GM12878 (cell line): Measurements from ENCODE around the gene ACAP1. TPM values are rescaled to one million over a fixed set of nuclear protein-coding genes. Genes with fewer than 3 reads are reported as not detected.

ENCODE experiments used
- ATAC-seq: fragments of 200-7000 bp; cut with Tn5 transposase; 3 replicates; pipeline ENCODE4 v1.9.1; 2020; ENCODE audit warnings: mild to moderate bottlenecking, moderate library complexity
- BruUV-seq: library from RNA; stranded (reverse); fragments of 400-500 nt; replicated peaks from 2 replicates; lab custom pipeline; 2021; lab: Mats Ljungman, UMichigan
- CTCF ChIA-PET: fragments of 300-600 bp; sonication (Branson Sonifier 250); formaldehyde crosslinking; extraction: SDS; loops from one replicate; lab custom pipeline; 2021; ENCODE audit warnings: inconsistent platforms; lab: Yijun Ruan, JAX
- POLR2A ChIA-PET: fragments of 350-600 bp; formaldehyde crosslinking; extraction: SDS; loops from one replicate; lab custom pipeline; 2021; ENCODE audit warnings: inconsistent platforms; lab: Charles Lee
- RAD21 ChIA-PET: fragments of 300-600 bp; sonication (Branson Sonifier 250); formaldehyde crosslinking; loops from one replicate; lab custom pipeline; 2023; ENCODE audit warnings: antibody characterized with exemption; ENCODE audit not compliant: unreplicated experiment; lab: Charles Lee
- SMC1A ChIA-PET: fragments of 300-600 bp; sonication (Branson Sonifier 250); formaldehyde crosslinking; loops from one replicate; lab custom pipeline; 2023; ENCODE audit not compliant: unreplicated experiment, uncharacterized antibody; lab: Charles Lee
- DNase-seq: peaks from one replicate; pipeline ENCODE4 v3.0.0-alpha.2; 2011; ENCODE audit warnings: low read depth, low spot score
- FAIRE-seq: peaks from 3 replicates; lab custom pipeline; 2011; peaks lifted over from hg19 to GRCh38; lab: Jason Lieb, UNC
- H2AFZ ChIP-seq: 2 replicates; pipeline ENCODE4 v1.6.0; 2011; ENCODE audit warnings: low read depth, low read length, control low read depth; ENCODE audit not compliant: control insufficient read depth
- H3K27ac ChIP-seq: 2 replicates; pipeline ENCODE4 v1.5.1; 2011; ENCODE audit warnings: control low read depth; ENCODE audit not compliant: control insufficient read depth, insufficient read depth
- H3K27me3 ChIP-seq, 2 experiments: replicated peaks in 1 of 2; 2 replicates each; pipeline versions ENCODE4 v1.6.0 to v1.6.1; 2011; ENCODE audit warnings: low read length in 1 of 2; ENCODE audit not compliant: control insufficient read depth in 2 of 2, insufficient read depth in 2 of 2
- H3K36me3 ChIP-seq, 2 experiments: 2 replicates each; pipeline ENCODE4 v1.5.1; 2011; ENCODE audit warnings: low read length in 1 of 2; ENCODE audit not compliant: control insufficient read depth in 2 of 2, insufficient read depth in 2 of 2
- H3K4me1 ChIP-seq: 2 replicates; pipeline ENCODE4 v1.6.1; 2011; ENCODE audit warnings: mild to moderate bottlenecking, low read length, moderate library complexity, mixed read lengths; ENCODE audit not compliant: control insufficient read depth, insufficient read depth
- H3K4me2 ChIP-seq: 2 replicates; pipeline ENCODE4 v1.6.0; 2011; ENCODE audit warnings: control low read depth; ENCODE audit not compliant: control insufficient read depth, insufficient read depth
- H3K4me3 ChIP-seq: fragments of 200-600 bp; sonication (generic); 2 replicates; pipeline ENCODE4 v1.5.1; 2016
- H3K79me2 ChIP-seq: 2 replicates; pipeline ENCODE4 v1.6.0; 2011; ENCODE audit warnings: low read length; ENCODE audit not compliant: control insufficient read depth, insufficient read depth
- H3K9ac ChIP-seq: 2 replicates; pipeline ENCODE4 v1.8.0; 2011; ENCODE audit warnings: low read length, control low read depth, mixed read lengths; ENCODE audit not compliant: control insufficient read depth, insufficient read depth
- H3K9me3 ChIP-seq: replicated peaks from 3 replicates; pipeline ENCODE4 v1.5.1; 2011; ENCODE audit warnings: mild to moderate bottlenecking, low read length; ENCODE audit not compliant: control insufficient read depth, insufficient read depth
- H4K20me1 ChIP-seq: 2 replicates; pipeline ENCODE4 v1.6.0; 2011; ENCODE audit not compliant: control insufficient read depth, insufficient read depth
- E2F8 ChIP-seq: fragments of 450-650 bp; IDR thresholded peaks from 2 replicates; pipeline ENCODE4 v1.6.1; 2018; ENCODE audit warnings: mild to moderate bottlenecking, low read depth, moderate library complexity; ENCODE audit not compliant: partially characterized antibody
- POLR2AphosphoS5 ChIP-seq: IDR thresholded peaks from 2 replicates; pipeline ENCODE4 v1.6.1; 2011; ENCODE audit warnings: mild to moderate bottlenecking, low read length, inconsistent platforms
- RBBP5 ChIP-seq: fragments of 200-600 bp; sonication (generic); conservative IDR thresholded peaks from 2 replicates; pipeline ENCODE4 v1.6.1; 2016
- SMARCA5 ChIP-seq: fragments of 450-650 bp; IDR thresholded peaks from 2 replicates; pipeline ENCODE4 v1.6.1; 2017; ENCODE audit warnings: mild to moderate bottlenecking
- WGBS: methylation state at CpG from one replicate; pipeline ENCODE4 v1.1.6; 2016; ENCODE audit warnings: low lambda C conversion rate; ENCODE audit not compliant: insufficient replicate concordance, insufficient coverage; ENCODE audit errors: missing lambda C conversion rate; 5-methylcytosine and 5-hydroxymethylcytosine counted together
- in situ Hi-C: fragments of 300-500 bp; cut with MboI; formaldehyde crosslinking; loops from 9 replicates; pipeline ENCODE4 v1.14.3; 2018; ENCODE audit warnings: mixed read lengths
- intact Hi-C: fragments of 100-400 bp; cut with micrococcal nuclease; formaldehyde crosslinking; loops from one replicate; pipeline ENCODE4 v1.14.2; 2022; ENCODE audit not compliant: unreplicated experiment
- polyA plus RNA-seq, 11 experiments: library from polyadenylated mRNA; depleted of rRNA in 4 of 11; unstranded in 6 of 11; stranded (reverse) in 5 of 11; fragments of >200 nt; fragmentation: Nextera tagmentation in 4 of 11; fragmentation: Illumina TruSeq in 1 of 11; extraction: Ambion mirVana in 4 of 11; extraction: Trizol in 1 of 11; gene quantifications; 1 replicate in 1 of 11; 2 replicates in 10 of 11; pipeline versions ENCODE4 v1.2.1 to v1.2.3, GENCODE V29; 2011 to 2016; ENCODE audit warnings: inconsistent platforms in 2 of 11, missing spikeins in 2 of 11, low read depth in 1 of 11
- total RNA-seq, 4 experiments: library from RNA; depleted of rRNA in 3 of 4; stranded (reverse); fragments of >200 nt in 3 of 4; fragmentation: Illumina TruSeq in 1 of 4; extraction: Trizol in 1 of 4; gene quantifications; 2 replicates each; pipeline versions ENCODE4 v1.2.1 to v1.2.3, GENCODE V29; 2013 to 2021

The ACAP1 gene
- total and polyA plus RNA-seq, 10 of the 15 experiments (the other 5 are each of a cell fraction or from before 2014, with no cell fraction given): 5.7 to 245 (median 118) TPM

- TF ChIP-seq E2F8 (no peak), RBBP5 (0 out of 2 replicates have a peak, but pooled peaks have one; percentile 30)
These were observed 27.5 kb upstream of the ACAP1 start (continued) for GRCh38 chr17:7308625-7309433.

- DNase-seq: no peak
- WGBS: 68% methylated on average over 12 of the region's 12 CpGs
- peaks cover 54% of the 10 kb centered on the region for H3K79me2 ChIP-seq
- no TSS peak for BruUV-seq
- H3K9me3 ChIP-seq: no peaks in the 10 kb centered on the region
- H4K20me1 ChIP-seq: peaks cover 21% of the 10 kb centered on the region
- H3K4me3 ChIP-seq: peak overlapping the region; percentile 99
- ChIA-PET POLR2A (interaction anchor here (0.6 to 2.6 kb wide), 6 partner anchors 20 to 174 kb away, joined by 3 to 13 read pairs (median 6); partner anchors contain the start of genes ACAP1 and DVL2), CTCF (interaction anchor here (1.2 to 2.1 kb wide), 3 partner anchors 20 to 41 kb away, joined by 3 to 6 read pairs (median 5); partner anchors contain the start of genes ACAP1 and NEURL4), RAD21 (interaction anchor here (1.3 to 1.5 kb wide), 2 partner anchors 27 to 90 kb away, joined by 4 to 5 read pairs; partner anchors contain the start of genes ACADVL, ACAP1 and DLG4), SMC1A (interaction anchor here (0.7 to 1.2 kb wide), 2 partner anchors 20 to 41 kb away, joined by 3 read pairs; no protein-coding TSS in a partner anchor)
- TF ChIP-seq SMARCA5: no peak
- TF ChIP-seq POLR2AphosphoS5: peak; percentile 74
- intact Hi-C loops (loop anchor here (5.0 to 10.0 kb wide), 2 partner anchors 67 to 375 kb away; partner anchors contain the start of genes GABARAP, TP53 and WRAP53), in situ Hi-C loops (no loop called here)
- ATAC-seq: no peak
- no peak for FAIRE-seq
- peaks cover 21% of the 10 kb centered on the region for H3K4me1 ChIP-seq
- H3K27me3 ChIP-seq: no peaks in the 10 kb centered on the region
- H3K36me3 ChIP-seq: peaks cover 23 to 35% of the 10 kb centered on the region in 2 experiments
- H3K27ac ChIP-seq: peak overlapping the region; percentile 99
- H3K9ac ChIP-seq: peak overlapping the region; percentile 100; the same call in 1 of the 2 replicates
- H3K4me2 ChIP-seq: peak overlapping the region; percentile 93
- H2AFZ ChIP-seq: no peak overlapping the region
These were observed 26.7 kb upstream of the ACAP1 start for GRCh38 chr17:7309628-7310027.
